ENCODE measurements around the gene TBX1. TPM values are rescaled to one million over a fixed set of nuclear protein-coding genes. Genes with fewer than 3 reads are reported as not detected.

TBX1 gene
- total RNA-seq, 4 donors from 2014 or later, result 7.6 to 34.3 (median 18.5) TPM

- no peaks in the 10 kb centered on the region for H3K36me3 ChIP-seq
- H3K4me3 ChIP-seq (replicated peaks in 1 of 3), result peak overlapping the region in 1 of 3 donors; percentile 17
- peaks cover 20% of the 10 kb centered on the region for H3K27me3 ChIP-seq
- TF ChIP-seq POLR2A (IDR thresholded peaks at IDR 0.05), result no peak
- TF ChIP-seq, protein P1, sequence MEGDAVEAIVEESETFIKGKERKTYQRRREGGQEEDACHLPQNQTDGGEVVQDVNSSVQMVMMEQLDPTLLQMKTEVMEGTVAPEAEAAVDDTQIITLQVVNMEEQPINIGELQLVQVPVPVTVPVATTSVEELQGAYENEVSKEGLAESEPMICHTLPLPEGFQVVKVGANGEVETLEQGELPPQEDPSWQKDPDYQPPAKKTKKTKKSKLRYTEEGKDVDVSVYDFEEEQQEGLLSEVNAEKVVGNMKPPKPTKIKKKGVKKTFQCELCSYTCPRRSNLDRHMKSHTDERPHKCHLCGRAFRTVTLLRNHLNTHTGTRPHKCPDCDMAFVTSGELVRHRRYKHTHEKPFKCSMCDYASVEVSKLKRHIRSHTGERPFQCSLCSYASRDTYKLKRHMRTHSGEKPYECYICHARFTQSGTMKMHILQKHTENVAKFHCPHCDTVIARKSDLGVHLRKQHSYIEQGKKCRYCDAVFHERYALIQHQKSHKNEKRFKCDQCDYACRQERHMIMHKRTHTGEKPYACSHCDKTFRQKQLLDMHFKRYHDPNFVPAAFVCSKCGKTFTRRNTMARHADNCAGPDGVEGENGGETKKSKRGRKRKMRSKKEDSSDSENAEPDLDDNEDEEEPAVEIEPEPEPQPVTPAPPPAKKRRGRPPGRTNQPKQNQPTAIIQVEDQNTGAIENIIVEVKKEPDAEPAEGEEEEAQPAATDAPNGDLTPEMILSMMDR (IDR thresholded peaks at IDR 0.05), result no peak
- peaks cover 8 to 22% of the 10 kb centered on the region in 2 donors for H3K4me1 ChIP-seq
- peak overlapping the region in 1 of 3 donors; percentile 38 for H3K27ac ChIP-seq
- 21 to 30% methylated on average over 16 to 22 of the region's 83 CpGs for WGBS, 2 donors
- intact Hi-C loops (cut with DNase I), result no loop called here
- H3K9me3 ChIP-seq, result no peaks in the 10 kb centered on the region
- DNase-seq, result no peak
Observed at GRCh38 chr22:19765477-19766239, 5.1 kb downstream of the TBX1 start.

DNA sequence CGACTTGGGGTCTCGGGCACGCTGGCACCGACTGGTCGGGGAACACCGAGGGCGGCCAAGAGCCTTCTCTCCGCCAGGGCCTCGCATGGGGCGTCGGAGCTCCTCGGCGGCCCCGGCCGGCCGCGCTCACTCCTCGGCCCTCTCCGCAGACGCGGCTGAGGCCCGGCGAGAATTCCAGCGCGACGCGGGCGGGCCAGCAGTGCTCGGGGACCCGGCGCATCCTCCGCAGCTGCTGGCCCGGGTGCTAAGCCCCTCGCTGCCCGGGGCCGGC lies 5.6 kb downstream of the TBX1 start:
- Histone ChIP-seq H3K4me1 (peaks cover 8 to 20% of the 10 kb centered on the region in 2 donors), H3K36me3 (no peaks in the 10 kb centered on the region), H3K27me3 (peaks cover 20% of the 10 kb centered on the region), H3K4me3 (replicated peaks in 1 of 3) (peak overlapping the region in 1 of 3 donors; percentile 17), H3K9me3 (no peaks in the 10 kb centered on the region), H3K27ac (no peak overlapping the region)
- no CpG with 5 or more reads among the region's 36 CpGs for WGBS, 2 donors
- intact Hi-C loops (cut with DNase I), result no loop called here
- no peak for DNase-seq
- TF ChIP-seq, protein P1 (IDR thresholded peaks at IDR 0.05), result no peak
- TF ChIP-seq POLR2A (IDR thresholded peaks at IDR 0.05), result no peak

- Histone ChIP-seq H3K36me3 (no peaks in the 10 kb centered on the region), H3K27me3 (peaks cover 20% of the 10 kb centered on the region), H3K9me3 (no peaks in the 10 kb centered on the region), H3K4me1 (peaks cover 8 to 17% of the 10 kb centered on the region in 2 donors), H3K4me3 (replicated peaks in 1 of 3) (peak overlapping the region in 1 of 3 donors; percentile 17), H3K27ac (peak overlapping the region in 2 of 3 donors; percentile 41 to 61)
- DNase-seq, result peak in 1 of 2 donors; percentile 28
- WGBS, 2 donors, result 20% methylated on average over 1 of the region's 103 CpGs; no CpG with 5 or more reads in 1 of the 2 donors
- TF ChIP-seq, protein P1 (IDR thresholded peaks at IDR 0.05), result no peak
- no peak for TF ChIP-seq POLR2A (IDR thresholded peaks at IDR 0.05)
- intact Hi-C loops (cut with DNase I), result no loop called here
Observed at GRCh38 chr22:19766511-19767426, 6.2 kb downstream of the TBX1 start.

GRCh38 chr22:19767427-19768341 lies 7.1 kb downstream of the TBX1 start:
- Histone ChIP-seq H3K27ac (peak overlapping the region in 1 of 3 donors; percentile 61), H3K4me1 (peaks cover 8 to 17% of the 10 kb centered on the region in 2 donors), H3K4me3 (replicated peaks in 1 of 3) (no peak overlapping the region), H3K36me3 (no peaks in the 10 kb centered on the region), H3K27me3 (peaks cover 20% of the 10 kb centered on the region), H3K9me3 (no peaks in the 10 kb centered on the region)
- intact Hi-C loops (cut with DNase I), result no loop called here
- DNase-seq, result peak; percentile 35 to 38
- WGBS, 2 donors, result 22 to 46% methylated on average over 21 to 23 of the region's 35 CpGs
- TF ChIP-seq, protein P1 (IDR thresholded peaks at IDR 0.05), result no peak
- TF ChIP-seq POLR2A (IDR thresholded peaks at IDR 0.05), result no peak
